Prostate gland (tissue), 2 donors: ENCODE results near the gene FCHSD2.

Experiments
- POLR2A ChIP-seq: fragments of 450-650 bp; IDR thresholded peaks from one replicate; pipeline ENCODE4 v1.6.1; 2016; ENCODE audit warnings: antibody characterized with exemption, mild to moderate bottlenecking
- TF ChIP-seq, protein P1 (sequence below), 4 experiments: fragments of 200-600 bp in 2 of 4; fragments of 450-650 bp in 2 of 4; sonication (generic) in 2 of 4; IDR thresholded peaks; 1 replicate in 3 of 4; 2 replicates in 1 of 4; pipeline ENCODE4 v1.5.1; 2016 to 2019; ENCODE audit warnings: antibody characterized with exemption in 4 of 4, mild to moderate bottlenecking in 2 of 4, moderate library complexity in 2 of 4

DNA sequence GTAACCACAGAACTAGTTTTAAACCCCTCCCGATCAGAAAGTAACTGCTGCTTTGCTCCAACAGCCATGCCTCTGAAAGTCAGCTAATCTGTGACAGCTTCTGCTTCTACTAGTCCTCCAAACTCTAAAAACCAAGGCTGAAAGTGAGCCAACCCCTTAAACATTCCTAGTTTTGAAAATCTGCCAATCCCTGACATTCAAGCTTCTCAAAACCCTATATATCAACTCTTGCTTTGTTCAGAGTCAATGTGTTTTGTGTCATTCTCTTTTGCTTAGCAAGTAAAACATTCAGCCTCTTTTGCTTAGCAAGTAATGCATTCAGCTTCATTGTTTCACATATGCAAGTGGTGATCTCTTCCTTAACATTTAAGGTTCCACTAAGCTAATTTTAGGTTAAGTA lies 271.0 kb downstream of the FCHSD2 start:
- TF ChIP-seq, protein P1, sequence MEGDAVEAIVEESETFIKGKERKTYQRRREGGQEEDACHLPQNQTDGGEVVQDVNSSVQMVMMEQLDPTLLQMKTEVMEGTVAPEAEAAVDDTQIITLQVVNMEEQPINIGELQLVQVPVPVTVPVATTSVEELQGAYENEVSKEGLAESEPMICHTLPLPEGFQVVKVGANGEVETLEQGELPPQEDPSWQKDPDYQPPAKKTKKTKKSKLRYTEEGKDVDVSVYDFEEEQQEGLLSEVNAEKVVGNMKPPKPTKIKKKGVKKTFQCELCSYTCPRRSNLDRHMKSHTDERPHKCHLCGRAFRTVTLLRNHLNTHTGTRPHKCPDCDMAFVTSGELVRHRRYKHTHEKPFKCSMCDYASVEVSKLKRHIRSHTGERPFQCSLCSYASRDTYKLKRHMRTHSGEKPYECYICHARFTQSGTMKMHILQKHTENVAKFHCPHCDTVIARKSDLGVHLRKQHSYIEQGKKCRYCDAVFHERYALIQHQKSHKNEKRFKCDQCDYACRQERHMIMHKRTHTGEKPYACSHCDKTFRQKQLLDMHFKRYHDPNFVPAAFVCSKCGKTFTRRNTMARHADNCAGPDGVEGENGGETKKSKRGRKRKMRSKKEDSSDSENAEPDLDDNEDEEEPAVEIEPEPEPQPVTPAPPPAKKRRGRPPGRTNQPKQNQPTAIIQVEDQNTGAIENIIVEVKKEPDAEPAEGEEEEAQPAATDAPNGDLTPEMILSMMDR (IDR thresholded peaks at IDR 0.05) = no peak
- no peak for TF ChIP-seq POLR2A
